GM18511 (cell line): ENCODE measurements around the gene CTDSP2.
"Not testable (repeated sequence)": the region's sequence is repeated elsewhere in the genome, so short reads cannot be mapped to it uniquely, and the experiment has no call there.

Experiments
- ATAC-seq: cut with Tn5 transposase; IDR thresholded peaks from one replicate; pipeline ENCODE4 v1.9.1; 2021; ENCODE audit warnings: mild to moderate bottlenecking, moderate library complexity; ENCODE audit not compliant: unreplicated experiment

The CTDSP2 gene

DNA sequence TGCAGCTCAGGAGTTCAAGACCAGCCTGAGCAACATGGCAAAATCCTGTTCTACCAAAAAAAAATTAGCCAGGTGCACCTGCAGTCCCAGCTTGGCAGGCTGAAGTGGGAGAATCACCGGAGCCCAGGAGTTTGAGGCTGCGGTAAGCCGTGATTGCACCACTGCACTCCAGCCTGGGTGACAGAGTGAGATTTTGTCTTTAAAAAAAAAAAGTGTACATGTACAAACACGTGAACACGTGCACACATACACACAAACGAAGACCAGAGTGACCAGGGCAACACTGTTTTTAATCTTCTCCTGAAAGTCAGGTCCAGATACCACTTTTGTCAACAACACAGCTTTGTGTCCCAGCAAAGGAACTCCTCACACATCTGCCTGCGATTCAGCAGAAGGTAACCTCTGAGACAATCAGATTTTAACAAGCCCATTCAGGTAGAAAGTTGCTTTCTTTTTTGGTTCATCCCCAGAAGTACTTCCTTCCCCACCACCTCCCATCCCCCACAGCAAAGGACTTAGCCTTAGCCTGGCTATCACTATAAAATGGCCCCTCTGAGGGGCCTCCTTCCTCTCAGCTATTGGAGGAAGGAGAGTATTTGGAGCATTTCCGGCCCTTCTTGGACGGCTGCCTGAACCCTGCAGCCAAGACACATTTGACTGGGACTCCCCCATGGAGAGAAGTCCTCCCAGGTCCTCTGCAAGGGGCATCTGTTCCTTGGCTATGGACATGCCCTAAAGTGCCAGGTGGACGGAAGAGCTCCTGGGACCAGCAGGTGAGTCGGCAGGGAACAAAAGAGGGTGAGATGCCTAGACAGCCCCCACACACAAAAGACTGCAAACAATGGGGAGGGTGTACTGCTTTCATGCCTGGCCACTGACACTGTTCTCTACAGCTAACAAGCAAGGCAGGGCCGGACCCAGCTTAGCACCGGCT is 9.8 kb downstream of the CTDSP2 start:
- ATAC-seq, result peak; percentile 69

DNA sequence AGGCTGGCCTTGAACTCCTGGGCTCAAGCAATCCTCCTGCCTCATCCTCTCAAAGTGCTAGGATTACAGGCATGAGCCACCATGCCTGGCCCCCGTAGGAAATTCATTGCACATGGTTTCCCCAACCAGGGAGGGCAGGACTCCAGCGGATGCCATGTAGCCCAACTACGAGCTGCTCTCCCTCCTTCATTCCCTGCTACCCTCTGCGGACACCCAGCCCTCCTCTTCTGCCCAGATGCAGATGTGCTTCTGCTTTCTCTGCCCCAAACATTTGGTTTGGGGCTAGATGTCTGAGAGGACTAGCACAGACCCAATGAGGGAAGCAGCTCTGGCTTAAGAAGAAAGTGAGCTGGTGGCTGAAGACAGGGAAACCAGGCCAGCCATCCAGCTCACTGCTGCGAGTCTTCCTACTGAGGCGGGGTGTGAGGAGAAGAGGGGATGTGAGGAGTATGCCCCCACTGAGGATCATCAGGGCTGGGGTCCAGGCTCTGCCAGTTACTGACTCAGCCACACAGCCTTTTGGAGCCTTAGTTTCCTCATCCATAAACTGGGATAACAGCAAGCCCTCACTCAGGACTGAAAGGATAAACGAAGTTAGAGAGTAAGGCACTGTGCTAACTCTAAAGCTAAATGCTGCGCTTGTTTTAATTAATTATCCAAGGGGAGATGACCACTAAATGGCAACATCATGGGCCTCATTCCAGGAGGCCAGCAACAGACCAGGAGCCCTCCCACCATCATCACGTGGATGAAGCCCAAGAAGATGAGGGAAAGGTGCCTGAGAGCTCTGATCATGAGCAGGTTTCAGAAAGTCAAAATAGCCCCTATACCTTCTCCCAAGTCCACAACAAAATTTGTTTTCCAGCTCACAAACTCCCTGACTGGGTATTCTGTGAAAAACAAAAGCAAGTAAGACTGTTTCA is 10.9 kb downstream of the CTDSP2 start:
- no peak for ATAC-seq

DNA sequence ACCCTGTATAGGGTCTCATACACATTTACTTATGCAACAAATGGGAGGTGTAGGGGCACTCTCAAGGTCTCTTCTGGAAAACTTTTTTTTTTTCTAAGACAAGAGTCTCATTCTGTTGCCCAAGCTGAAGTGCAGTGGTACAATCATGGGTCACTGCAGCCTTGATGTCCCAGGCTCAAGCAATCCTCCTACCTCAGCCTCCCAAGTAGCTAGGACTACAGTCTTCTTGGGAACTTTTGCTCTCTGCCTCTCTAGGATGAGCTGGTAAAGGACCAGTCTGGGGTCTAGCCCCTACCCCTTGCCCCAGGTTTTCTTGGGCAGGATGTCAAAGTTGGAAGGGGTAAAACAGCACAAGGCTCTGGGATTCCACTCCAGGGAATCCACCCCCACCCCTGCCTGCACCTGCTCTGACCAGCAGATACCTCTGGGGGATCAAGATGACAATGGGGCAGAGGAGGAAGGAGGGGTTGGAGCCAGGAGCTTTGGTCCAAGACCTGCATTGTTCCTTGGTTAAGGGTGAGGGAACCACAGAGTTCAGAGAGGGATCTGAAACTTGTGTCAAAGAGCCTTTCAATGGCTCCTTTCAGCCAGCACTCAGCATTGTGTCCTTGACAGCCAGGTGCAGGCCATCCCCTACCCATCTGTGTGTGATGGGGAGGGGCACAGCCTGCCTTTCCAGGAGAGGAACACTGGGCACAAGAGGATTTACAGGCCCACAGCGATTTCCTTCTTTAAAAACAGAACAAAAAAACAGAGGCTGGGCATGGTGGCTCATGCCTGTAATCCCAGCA is 12.2 kb downstream of the CTDSP2 start:
- ATAC-seq, result no peak

DNA sequence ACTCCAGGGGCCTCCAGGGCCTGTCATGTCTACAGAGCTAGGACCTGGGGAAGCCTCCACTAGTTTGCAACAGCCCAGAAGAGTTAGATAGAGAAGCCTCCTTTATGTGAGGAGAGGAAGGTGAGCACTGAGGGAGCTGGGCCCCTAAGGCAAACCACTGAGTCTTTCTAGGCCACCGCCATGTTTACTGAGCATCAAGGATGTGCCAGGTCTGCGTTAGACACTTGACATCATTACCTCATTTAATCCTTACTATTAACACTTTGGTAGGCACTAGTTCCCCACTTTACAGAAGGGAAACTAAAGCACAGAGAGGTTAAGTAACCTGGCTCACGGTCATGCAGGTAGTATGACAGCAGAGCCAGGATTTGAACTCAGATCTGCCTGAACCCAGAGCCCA is 12.9 kb downstream of the CTDSP2 start:
- no peak for ATAC-seq

DNA sequence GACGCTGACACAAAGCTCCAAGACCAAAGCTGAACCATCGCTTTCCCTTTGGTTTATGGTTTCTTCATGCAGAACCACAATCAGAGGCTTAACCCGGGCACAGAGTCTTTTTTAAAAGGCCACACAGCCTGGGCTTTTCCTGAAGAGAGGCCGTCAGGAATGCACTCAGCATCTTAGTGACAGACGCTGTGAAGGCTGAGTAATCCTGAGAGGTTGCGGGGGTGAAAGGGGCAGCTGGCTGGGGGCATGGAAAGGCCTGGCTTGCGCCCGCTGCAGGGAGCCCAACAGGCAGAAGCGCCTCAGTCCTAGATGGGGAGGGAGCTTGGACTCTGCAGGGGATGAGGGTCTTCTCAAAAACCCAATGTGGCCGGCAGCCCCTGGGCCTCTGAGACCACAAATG is 13.6 kb downstream of the CTDSP2 start:
- ATAC-seq, result no peak

DNA sequence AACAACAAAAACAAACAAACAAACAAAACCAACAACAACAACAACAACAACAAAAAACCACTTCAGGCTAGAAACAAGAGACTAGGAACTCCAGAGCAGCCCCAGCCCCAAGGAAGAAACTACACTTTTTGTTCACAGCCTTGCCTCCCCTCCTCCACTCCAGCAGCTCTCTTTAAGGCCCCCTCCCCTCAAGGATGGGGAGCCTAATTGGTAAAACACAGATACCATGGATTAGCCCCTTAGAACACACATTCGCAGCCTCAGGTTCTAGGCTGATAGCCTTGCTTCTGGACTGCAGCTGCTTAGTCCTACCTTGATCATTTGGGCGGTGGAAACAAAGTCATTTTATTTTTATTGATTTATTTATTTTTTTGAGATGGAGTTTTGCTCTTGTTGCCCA is 16.1 kb downstream of the CTDSP2 start:
- ATAC-seq, result no peak

DNA sequence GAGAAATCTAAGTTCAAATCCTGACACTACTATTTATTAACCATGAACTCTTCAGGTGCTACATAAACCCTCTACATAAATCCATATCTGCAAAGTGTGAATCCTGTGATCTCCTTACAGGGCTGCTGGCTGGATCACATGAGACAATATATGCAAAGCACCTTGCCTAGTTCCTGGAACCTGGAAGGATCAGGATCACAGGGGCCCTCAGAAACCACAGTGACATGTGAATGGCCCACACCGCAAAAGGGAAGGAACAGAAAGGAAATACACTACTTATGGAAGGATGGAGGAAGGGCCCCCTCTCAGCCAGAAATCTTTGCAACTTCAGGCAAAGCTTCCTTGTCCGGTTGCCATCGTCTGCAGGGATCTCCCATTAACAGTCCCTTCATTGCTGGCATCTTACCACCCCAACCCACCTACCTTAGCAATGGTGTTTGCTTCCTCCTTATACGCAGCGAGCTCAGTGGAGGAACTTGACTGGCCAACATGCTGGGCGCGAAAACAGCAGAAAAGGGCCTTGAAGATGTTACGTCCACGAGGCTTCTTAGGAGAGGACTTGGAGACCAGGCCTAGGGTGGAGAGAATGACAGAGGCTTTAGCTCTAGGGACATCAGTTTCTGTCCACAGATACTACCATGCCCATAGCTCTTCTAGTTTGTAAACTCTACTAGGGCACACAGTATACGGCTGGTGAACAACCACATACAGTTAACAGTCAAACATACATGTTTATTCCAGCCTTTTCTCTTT is 17.3 kb downstream of the CTDSP2 start:
- ATAC-seq, result no peak

DNA sequence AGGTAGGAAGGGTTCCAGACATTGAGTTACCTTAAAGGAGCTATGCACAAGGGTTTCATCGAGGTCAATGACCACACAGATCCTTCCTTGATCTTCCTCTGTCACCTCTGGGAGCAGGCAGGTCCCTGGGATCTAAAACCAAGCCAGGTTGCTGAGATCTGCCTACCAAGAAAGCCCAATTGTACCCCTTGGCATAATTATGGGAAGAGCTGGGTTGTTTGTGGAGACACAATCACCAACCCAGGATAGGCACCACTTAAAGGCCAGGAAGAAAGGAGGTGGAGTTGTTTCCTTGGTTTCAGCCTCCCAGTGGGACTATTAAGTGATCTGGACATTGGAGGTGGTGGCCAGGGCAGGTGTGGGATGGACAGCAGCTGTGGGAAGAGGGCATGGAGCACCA is 19.6 kb downstream of the CTDSP2 start:
- no peak for ATAC-seq

DNA sequence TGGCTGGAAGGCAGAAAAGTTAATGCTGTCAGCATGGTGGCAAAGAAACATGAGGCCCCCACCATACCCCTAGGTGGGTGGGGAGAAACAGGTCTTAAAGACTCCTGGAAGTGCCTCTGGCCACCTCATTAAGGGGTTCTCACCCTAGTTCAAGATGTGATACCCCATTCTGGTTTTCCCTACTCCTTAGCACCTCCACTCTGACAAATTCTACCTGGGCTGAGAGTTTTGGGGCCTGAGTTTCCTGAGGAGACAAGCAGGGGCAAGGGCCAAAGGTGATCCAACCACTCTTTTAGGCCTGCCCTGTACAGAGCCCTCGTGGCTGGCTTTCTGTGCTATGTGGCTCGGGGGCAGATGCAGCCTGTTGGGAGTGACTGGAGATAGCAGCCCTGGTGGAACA is 20.1 kb downstream of the CTDSP2 start:
- ATAC-seq, result no peak

DNA sequence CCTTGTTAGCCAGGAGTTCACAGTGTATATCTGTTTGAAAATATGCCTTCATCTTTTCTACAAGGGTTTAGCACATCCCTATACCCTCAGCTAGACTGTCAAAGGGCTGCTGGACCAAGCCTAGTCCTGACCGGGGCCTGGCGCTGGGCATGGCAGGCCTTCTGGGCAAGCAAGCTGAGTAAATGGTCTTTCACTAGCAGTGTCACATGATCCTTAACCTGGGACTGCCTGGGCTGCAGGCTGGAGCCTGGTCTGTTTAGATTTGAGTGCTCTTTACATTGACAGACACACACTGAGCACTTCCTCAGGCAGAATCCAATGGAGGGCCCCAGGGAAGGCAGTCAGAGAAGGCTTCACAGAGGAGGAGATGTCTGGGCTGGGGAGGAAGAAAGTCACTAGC is 21.1 kb downstream of the CTDSP2 start:
- ATAC-seq, result no peak

DNA sequence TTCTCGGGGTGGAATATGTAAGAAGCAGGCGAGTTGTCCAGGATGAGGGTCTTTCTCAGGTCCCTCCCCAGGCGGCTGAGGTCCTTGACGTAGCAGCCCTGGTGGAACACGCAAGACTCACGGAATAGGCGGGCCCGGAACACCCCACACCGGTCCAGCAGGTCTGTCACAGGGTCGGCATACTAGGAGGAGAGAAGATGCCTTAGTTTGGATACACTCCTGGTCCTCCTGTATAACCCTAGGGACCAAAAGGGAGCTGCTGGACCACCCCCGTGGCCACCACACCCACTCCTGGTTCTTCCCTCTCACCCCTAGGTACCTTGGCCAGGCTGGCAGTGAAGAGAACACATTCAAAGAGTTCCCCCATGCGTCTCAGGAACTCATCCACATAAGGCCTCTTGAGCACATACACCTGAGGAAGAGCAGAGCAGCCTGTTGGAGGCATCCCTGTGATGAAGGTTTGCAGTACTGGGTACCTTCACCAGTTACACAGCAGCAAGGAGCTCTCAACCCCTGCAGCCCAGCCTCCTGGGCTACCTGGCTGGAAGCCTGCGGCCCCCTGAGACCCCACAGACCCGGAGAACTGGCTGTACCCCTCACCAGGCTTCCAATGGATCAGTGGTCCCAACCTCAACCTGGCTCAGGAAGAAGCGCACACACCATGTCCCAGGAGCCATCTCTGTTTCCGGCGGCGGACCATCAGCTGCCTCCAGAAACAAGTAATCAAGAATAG is 22.5 kb downstream of the CTDSP2 start:
- no peak for ATAC-seq

DNA sequence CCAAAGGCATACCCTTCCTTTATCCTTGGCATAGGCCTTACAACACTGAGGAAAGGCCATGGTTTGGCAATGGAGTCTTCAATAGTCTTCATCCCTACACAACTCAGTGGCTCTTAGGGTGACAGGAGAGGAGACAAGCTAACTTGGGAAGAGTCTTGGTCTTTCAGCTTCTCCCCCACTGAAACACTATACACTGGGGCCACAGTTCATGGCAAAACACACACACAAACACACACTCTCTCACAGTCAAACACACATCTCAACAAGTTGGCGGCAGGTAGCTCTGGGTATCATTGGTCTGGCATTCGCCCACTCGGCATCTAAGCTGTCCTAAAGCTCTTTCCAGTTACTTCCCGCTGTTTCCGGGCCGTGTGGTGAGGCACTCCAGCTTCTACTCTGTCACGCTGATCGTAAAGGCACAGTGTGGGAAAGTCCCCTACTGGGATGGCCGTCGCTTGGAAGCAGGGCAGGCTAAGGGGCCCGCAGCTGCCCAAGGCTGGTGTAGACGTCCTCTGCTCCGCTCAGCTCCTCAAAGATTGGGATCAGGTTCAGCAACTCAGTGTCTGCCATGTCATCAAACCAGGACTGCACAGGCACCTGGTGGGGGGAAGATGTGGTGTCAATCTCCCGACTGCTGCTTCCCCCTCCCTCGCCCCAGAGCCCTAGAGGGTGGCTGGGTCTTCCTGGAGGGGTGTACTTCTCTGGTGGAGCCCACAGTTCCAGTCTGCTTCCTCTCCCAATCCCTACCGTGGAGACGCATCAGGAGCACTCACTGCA is 23.2 kb downstream of the CTDSP2 start:
- ATAC-seq, result no peak

DNA sequence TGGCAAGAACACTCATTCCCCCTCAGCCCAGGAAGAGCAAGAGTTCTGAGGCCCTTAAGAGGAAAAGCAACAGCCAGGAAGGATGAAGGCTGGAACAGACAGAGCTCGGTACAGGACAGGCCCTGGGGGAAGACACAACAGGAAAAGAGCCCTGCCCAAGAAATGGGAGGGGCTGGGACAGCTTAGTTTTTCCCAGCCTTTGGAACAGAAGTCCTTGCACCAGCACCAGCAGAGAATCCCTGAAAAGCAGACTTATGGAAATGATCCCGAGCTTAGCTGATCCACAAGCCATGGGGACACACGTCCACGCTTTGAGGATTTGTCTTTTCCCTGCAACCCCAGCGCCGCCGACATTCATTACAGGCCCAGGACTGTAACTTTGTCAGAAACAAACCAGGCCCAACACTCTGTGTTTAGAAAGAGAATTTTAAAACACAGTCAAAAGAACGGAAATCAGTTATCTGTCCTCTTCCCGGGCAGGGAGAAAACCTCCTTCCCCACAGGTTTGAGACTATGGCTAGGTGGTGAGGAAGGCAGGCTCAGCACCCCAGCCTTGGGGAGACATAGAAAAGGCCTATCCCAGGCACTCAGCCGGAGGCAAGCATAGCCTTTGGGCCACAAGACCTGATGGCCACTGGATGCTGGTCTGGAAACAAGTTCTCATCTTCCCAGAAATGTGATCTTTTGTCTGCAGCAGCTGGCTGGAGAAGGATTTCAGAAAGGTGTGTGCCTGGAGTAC is 24.0 kb downstream of the CTDSP2 start:
- ATAC-seq, result no peak

DNA sequence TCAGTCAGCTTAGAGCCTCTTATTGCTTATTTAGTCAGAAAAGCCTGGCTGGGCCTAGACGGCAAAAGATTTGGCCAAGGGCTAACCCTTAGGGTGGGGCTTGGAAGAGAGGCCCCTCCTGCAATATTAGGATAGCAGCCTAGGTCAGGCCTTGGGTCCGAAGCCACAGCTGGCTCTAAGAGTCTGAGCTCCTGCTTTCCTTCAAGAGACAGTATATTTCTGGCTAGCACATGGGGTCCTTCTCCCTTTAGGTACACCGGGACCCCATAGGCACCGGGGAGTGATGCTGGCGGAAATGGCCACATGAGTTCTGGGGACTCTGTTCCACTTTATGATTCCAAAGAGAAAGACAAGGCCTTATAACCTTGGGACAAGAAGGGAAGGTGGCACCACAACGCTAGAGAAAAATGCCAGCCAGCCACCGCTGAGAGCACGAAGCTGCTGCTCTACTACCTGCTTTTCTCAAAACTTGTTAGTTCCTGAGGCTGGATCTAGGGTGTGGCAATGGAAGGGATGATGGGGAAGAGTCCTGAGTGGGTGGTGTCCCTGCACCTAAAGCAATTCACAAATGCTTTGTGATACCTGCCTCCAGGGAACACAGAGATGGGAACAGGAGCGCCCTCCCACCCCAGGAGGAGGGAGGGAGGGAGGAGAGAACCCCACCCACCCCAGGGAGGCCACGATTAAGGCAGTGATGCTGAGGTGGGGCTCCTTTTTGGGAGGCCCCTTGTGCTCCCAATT is 24.9 kb downstream of the CTDSP2 start:
- no peak for ATAC-seq

DNA sequence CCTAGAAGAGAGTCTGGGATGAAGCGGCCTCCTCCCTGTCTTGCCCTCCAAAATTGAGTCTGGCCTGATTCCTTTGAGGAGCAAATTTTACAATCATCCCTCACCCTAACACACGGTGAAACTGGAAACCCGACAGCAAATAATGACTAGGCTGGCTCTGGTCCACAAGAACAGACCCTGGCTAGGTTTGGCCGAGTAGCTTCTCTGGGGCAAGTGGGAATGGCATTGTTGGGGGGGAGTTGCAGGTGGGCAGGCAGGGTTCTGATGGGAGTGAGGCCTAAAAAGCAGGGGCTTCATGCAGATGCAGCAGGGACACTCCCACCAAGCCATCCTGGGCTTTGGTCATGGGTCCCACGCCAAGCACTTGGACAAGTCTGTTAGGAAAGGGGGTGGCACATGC is 25.5 kb downstream of the CTDSP2 start:
- not testable (repeated sequence) for ATAC-seq

DNA sequence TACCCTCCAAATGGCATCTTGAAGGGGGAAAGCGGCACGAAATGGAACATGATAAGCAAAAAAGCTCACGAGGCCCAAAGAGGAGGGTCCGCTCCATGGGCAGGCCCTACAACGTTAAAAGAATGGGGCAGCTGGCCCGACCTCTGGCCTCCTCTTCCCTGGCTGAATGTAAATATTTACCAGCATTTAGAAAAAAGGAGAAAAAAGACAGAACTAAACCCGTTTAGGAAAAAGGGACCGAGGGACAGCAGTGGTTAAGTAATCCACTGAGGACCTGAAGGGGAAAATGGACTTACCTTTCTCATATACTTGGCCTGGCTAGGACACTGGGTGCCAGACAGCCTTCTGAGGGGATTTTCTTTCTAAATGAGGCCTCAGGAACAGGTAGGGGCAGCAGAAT is 26.4 kb downstream of the CTDSP2 start:
- ATAC-seq, result not testable (repeated sequence)

DNA sequence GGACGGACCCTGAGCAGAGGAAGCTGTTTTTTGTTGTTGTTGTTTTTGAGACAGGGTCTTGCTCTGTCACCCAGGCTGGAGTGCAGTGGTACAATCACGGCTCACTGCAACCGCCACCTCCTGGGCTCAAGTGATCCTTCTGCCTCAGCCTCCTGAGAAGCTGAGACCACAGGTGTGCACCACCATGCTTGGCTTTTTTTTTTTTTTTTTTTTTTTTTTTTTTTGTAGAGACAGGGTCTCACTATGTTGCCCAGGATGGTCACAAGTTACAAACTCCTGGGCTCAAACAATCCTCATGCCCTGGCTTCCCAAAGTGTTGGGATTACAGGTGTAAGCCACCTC is 28.6 kb downstream of the CTDSP2 start:
- not testable (repeated sequence) for ATAC-seq
